ENCODE data around the gene NVL.

- TF ChIP-seq CTCF (IDR thresholded peaks at IDR 0.05) (no peak), POLR2A (IDR thresholded peaks at IDR 0.05) (no peak)
These were observed 105.9 kb downstream of the NVL start for GRCh38 chr1:224223819-224224714.

Measured in uterus (tissue), 2 donors.